HG03558 (cell line): ENCODE measurements around the gene LMOD3.

Experiments used
- ATAC-seq: cut with Tn5 transposase; IDR thresholded peaks from one replicate; pipeline ENCODE4 v1.9.1; 2021; ENCODE audit warnings: moderate number of reproducible peaks; ENCODE audit not compliant: unreplicated experiment; ENCODE audit errors: extremely low read depth

The LMOD3 gene

GRCh38 chr3:69066121-69066520 lies 56.3 kb downstream of the LMOD3 start:
- ATAC-seq, result no peak

GRCh38 chr3:69065318-69065964 lies 57.0 kb downstream of the LMOD3 start:
- no peak for ATAC-seq

- no peak for ATAC-seq
Observed at GRCh38 chr3:69063636-69064035, 58.8 kb downstream of the LMOD3 start.

DNA sequence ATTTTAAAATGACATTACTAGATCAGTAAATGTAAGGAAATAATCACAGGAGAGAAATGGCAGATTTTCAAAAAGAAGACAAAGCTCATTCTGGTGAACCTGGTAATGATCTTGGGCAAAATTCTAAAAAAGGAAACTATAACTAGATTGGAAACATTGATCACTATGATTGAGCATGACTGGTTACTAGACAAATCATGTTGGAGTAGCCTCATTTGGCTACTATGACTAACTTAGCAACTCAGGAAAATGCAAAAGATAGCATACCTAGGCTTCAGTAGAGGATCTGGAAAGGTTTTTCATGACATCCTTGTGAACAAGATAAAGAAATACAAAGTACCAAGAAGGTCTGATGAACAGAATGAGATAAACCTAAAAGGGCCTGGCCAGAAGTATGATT lies 62.7 kb downstream of the LMOD3 start:
- ATAC-seq, result no peak

DNA sequence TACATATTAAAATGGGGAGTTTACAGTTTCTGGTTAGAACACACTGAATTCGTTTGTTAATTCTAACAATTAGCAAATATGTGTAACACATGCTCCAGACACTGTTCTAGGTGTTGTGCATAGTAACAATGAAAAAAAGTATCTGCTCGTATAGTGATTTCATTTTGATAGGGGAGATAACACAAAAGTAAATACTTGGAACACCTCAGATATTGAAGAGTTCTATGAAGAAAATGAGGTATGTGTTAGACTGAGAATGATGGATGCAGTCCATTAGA lies 63.5 kb downstream of the LMOD3 start:
- no peak for ATAC-seq

- ATAC-seq, result peak; percentile 90
Observed at GRCh38 chr3:69058180-69058946, 64.0 kb downstream of the LMOD3 start.
